Psoas muscle (tissue), 8 donors: ENCODE data around the gene GRM4. TPM values are rescaled to one million over a fixed set of nuclear protein-coding genes. Genes with fewer than 3 reads are reported as not detected.

Experiments used
- ATAC-seq, 4 donors: fragments of 200-7000 bp; cut with Tn5 transposase; one replicate each; pipeline ENCODE4 v1.9.1; 2020; ENCODE audit warnings: moderate library complexity in 3 of 4, mild to moderate bottlenecking in 2 of 4
- DNase-seq, 2 donors: peaks; one replicate each; pipeline ENCODE4 v3.0.0-alpha.2; 2020
- H3K27ac ChIP-seq: fragments of 200-600 bp; one replicate; pipeline ENCODE4 v1.8.0; 2022
- H3K27me3 ChIP-seq, 3 donors: fragments of 200-600 bp in 1 of 3; one replicate each; pipeline versions ENCODE4 v1.6.1 to v1.8.0; 2013 to 2022; ENCODE audit warnings: low read length in 2 of 3, mild to moderate bottlenecking in 2 of 3, moderate library complexity in 1 of 3; ENCODE audit not compliant: insufficient read depth in 3 of 3
- H3K36me3 ChIP-seq, 2 donors: fragments of 200-600 bp in 1 of 2; one replicate each; pipeline versions ENCODE4 v1.6.1 to v1.8.0; 2013 to 2022; ENCODE audit warnings: low read depth in 1 of 2, mild to moderate bottlenecking in 1 of 2, moderate library complexity in 1 of 2; ENCODE audit not compliant: insufficient read depth in 1 of 2
- H3K4me1 ChIP-seq: fragments of 200-600 bp; one replicate; pipeline ENCODE4 v1.8.0; 2022
- H3K4me3 ChIP-seq: fragments of 200-600 bp; one replicate; pipeline ENCODE4 v1.8.0; 2022; ENCODE audit warnings: mild to moderate bottlenecking
- H3K9me3 ChIP-seq: fragments of 200-600 bp; one replicate; pipeline ENCODE4 v1.8.0; 2022
- CTCF ChIP-seq: fragments of 200-600 bp; IDR thresholded peaks from one replicate; pipeline ENCODE4 v1.8.0; 2022; ENCODE audit warnings: antibody characterized with exemption
- WGBS, 3 donors: extraction: QIAGEN DNeasy Blood & Tissue Kit; methylation state at CpG; one replicate each; pipeline versions ENCODE4 v1.1.6 to v1.1.7; 2013; 5-methylcytosine and 5-hydroxymethylcytosine counted together
- intact Hi-C, 2 donors: fragments of 100-400 bp; cut with DNase I; formaldehyde crosslinking; loops; one replicate each; pipeline versions ENCODE4 v1.11.0 to v1.14.2; 2022
- polyA plus RNA-seq, 3 donors: library from polyadenylated mRNA; stranded (reverse); fragments of 200-250 nt; gene quantifications; one replicate each; pipeline ENCODE4 v1.2.3, GENCODE V29; 2013
- total RNA-seq, 4 donors: library from RNA; stranded (reverse); fragmentation: NEBNext Ultra II Directional in 2 of 4; extraction: Animal tissue kit (Norgen Biotek cat#: 25700) in 2 of 4; gene quantifications; one replicate each; pipeline versions ENCODE4 v1.2.1 to v1.2.4, GENCODE V29; 2021 to 2023
- donor health status: healthy with polysubstance abuse.
- donor health status: DM: no; HTN: no; CAD: no; lungs with moderate emphysema.
- donor health status: Bipolar disorder and iron deficiency.
- donor health status: healthy.
- donor health status: DM: yes; HTN: yes; CAD: no.
- donor health status: DM: no; HTN: no; CAD: no.
- donor health status: DM: no; HTN: no; CAD: no.
- donor health status: DM: yes; HTN: yes; CAD: no.

Gene GRM4
- total and polyA plus RNA-seq, 7 donors, result 0.07 to 0.39 (median 0.14) TPM; not detected in 4

DNA sequence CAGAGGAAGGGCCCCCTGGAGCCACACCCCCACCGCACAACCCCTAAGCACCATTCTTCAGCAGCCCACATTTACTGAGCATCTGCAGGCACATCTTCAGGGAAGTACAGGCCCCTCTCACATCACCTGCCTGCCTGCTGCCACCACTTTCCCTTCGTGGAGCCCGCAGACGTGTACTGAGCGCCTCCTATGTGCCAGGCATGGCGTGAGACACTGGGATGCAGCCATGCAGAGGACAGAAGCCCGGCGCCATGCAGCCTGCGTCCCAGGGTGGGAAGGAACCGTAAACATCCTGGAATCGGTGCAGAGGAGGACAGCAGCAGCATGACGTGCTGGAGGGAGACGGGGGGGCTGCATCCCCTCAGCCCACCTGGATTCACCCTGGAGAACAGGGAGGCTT, 78.1 kb downstream of the GRM4 start:
- TF ChIP-seq CTCF, result no peak
- no peak for ATAC-seq
- no peaks in the 10 kb centered on the region for H3K36me3 ChIP-seq
- WGBS, 3 donors, result 36 to 55% (median 55%) methylated on average over 13 of the region's 13 CpGs
- H3K9me3 ChIP-seq, result no peaks in the 10 kb centered on the region
- H3K4me1 ChIP-seq, result peaks cover 3% of the 10 kb centered on the region
- no peak overlapping the region for H3K4me3 ChIP-seq
- no peak overlapping the region for H3K27ac ChIP-seq
- DNase-seq, result no peak
- H3K27me3 ChIP-seq, result peaks cover 0 to 35% (median 19%) of the 10 kb centered on the region in 3 donors
- intact Hi-C loops, result no loop called here

DNA sequence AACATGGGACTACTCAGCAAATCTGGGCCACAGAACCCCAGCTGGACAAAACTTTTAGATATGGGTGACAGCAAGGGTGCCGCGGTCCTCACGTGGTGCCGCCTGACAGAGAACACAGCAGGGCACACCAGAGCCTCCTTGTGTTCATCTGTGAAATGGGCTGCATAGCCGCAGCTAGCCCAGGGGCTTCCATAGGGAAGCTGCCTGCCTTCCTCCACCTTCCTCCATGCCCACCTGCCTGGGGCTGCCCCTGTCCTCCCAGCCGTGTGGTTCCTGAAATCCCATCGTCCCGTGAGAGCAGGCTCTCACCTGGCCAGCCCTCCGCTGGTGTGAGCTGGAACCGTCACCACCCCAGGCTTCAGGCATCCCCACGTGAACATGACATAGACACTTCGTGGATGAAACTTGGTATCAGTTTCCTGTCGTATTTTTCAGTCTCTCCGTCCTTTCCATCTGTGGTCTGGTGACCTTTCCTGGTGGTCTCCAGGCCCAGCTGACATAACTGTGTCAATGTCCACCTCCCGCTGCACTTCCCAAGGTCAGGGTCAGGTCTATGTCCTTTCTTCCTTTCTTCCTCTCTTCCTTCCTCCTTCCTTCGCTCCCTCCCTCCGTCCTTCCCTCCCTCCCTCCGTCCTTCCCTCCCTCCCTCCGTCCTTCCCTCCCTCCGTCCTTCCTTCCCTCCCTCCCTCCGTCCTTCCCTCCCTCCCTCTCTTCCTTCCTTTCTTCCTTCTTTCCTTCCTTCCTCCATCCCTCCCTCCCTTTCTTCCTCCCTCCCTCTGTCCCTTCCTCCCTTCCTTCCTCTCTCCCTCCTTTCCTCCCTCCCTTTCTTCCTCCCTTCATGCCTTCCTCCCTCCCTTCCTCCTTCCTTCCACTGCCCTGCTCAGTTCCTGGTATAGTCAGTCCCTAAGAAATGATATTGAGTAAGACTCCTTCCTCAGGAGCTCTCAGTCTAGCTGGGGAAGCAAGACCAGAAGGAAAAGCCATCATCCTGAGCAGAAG, 78.8 kb downstream of the GRM4 start:
- no peak for TF ChIP-seq CTCF
- no peaks in the 10 kb centered on the region for H3K36me3 ChIP-seq
- H3K27ac ChIP-seq, result no peak overlapping the region
- H3K27me3 ChIP-seq, result peaks cover 0 to 42% (median 22%) of the 10 kb centered on the region in 3 donors
- H3K9me3 ChIP-seq, result no peaks in the 10 kb centered on the region
- peaks cover 3% of the 10 kb centered on the region for H3K4me1 ChIP-seq
- DNase-seq (no peak), ATAC-seq (no peak)
- 57 to 65% (median 61%) methylated on average over 21 of the region's 21 CpGs for WGBS, 3 donors
- H3K4me3 ChIP-seq, result no peak overlapping the region
- intact Hi-C loops, result no loop called here

- ATAC-seq, result no peak
- Histone ChIP-seq H3K4me3 (no peak overlapping the region), H3K9me3 (no peaks in the 10 kb centered on the region), H3K36me3 (no peaks in the 10 kb centered on the region), H3K4me1 (peaks cover 3% of the 10 kb centered on the region), H3K27ac (no peak overlapping the region), H3K27me3 (peaks cover 0 to 45% (median 22%) of the 10 kb centered on the region in 3 donors)
- no peak for DNase-seq
- intact Hi-C loops, result no loop called here
- 34 to 46% (median 41%) methylated on average over 5 of the region's 5 CpGs for WGBS, 3 donors
- TF ChIP-seq CTCF, result no peak
Measured at GRCh38 chr6:34066218-34066571, 79.7 kb downstream of the GRM4 start.

- no peak overlapping the region for H3K4me3 ChIP-seq
- no peaks in the 10 kb centered on the region for H3K9me3 ChIP-seq
- peak in 3 of 4 donors; percentile 28 to 49 (median 43) for ATAC-seq
- WGBS, 3 donors, result 11 to 18% (median 12%) methylated on average over 23 to 24 of the region's 24 CpGs
- peaks cover 0 to 45% (median 22%) of the 10 kb centered on the region in 3 donors for H3K27me3 ChIP-seq
- H3K36me3 ChIP-seq, result no peaks in the 10 kb centered on the region
- intact Hi-C loops, result no loop called here
- DNase-seq, result no peak
- TF ChIP-seq CTCF, result no peak
- peaks cover 3% of the 10 kb centered on the region for H3K4me1 ChIP-seq
- no peak overlapping the region for H3K27ac ChIP-seq
Measured at GRCh38 chr6:34065466-34066217, 80.2 kb downstream of the GRM4 start.
